GM12878 (cell line): Measurements from ENCODE around the gene CLDN19. TPM values are rescaled to one million over a fixed set of nuclear protein-coding genes. Genes with fewer than 3 reads are reported as not detected.

Experiments used
- ATAC-seq: fragments of 200-7000 bp; cut with Tn5 transposase; 3 replicates; pipeline ENCODE4 v1.9.1; 2020; ENCODE audit warnings: mild to moderate bottlenecking, moderate library complexity
- BruUV-seq: library from RNA; stranded (reverse); fragments of 400-500 nt; replicated peaks from 2 replicates; lab custom pipeline; 2021; lab: Mats Ljungman, UMichigan
- CTCF ChIA-PET: fragments of 300-600 bp; sonication (Branson Sonifier 250); formaldehyde crosslinking; extraction: SDS; loops from one replicate; lab custom pipeline; 2021; ENCODE audit warnings: inconsistent platforms; lab: Yijun Ruan, JAX
- POLR2A ChIA-PET: fragments of 350-600 bp; formaldehyde crosslinking; extraction: SDS; loops from one replicate; lab custom pipeline; 2021; ENCODE audit warnings: inconsistent platforms; lab: Charles Lee
- RAD21 ChIA-PET: fragments of 300-600 bp; sonication (Branson Sonifier 250); formaldehyde crosslinking; loops from one replicate; lab custom pipeline; 2023; ENCODE audit warnings: antibody characterized with exemption; ENCODE audit not compliant: unreplicated experiment; lab: Charles Lee
- SMC1A ChIA-PET: fragments of 300-600 bp; sonication (Branson Sonifier 250); formaldehyde crosslinking; loops from one replicate; lab custom pipeline; 2023; ENCODE audit not compliant: unreplicated experiment, uncharacterized antibody; lab: Charles Lee
- DNase-seq: peaks from one replicate; pipeline ENCODE4 v3.0.0-alpha.2; 2011; ENCODE audit warnings: low read depth, low spot score
- FAIRE-seq: peaks from 3 replicates; lab custom pipeline; 2011; peaks lifted over from hg19 to GRCh38; lab: Jason Lieb, UNC
- H2AFZ ChIP-seq: 2 replicates; pipeline ENCODE4 v1.6.0; 2011; ENCODE audit warnings: low read depth, low read length, control low read depth; ENCODE audit not compliant: control insufficient read depth
- H3K27ac ChIP-seq: 2 replicates; pipeline ENCODE4 v1.5.1; 2011; ENCODE audit warnings: control low read depth; ENCODE audit not compliant: control insufficient read depth, insufficient read depth
- H3K27me3 ChIP-seq, 2 experiments: replicated peaks in 1 of 2; 2 replicates each; pipeline versions ENCODE4 v1.6.0 to v1.6.1; 2011; ENCODE audit warnings: low read length in 1 of 2; ENCODE audit not compliant: control insufficient read depth in 2 of 2, insufficient read depth in 2 of 2
- H3K36me3 ChIP-seq, 2 experiments: 2 replicates each; pipeline ENCODE4 v1.5.1; 2011; ENCODE audit warnings: low read length in 1 of 2; ENCODE audit not compliant: control insufficient read depth in 2 of 2, insufficient read depth in 2 of 2
- H3K4me1 ChIP-seq: 2 replicates; pipeline ENCODE4 v1.6.1; 2011; ENCODE audit warnings: mild to moderate bottlenecking, low read length, moderate library complexity, mixed read lengths; ENCODE audit not compliant: control insufficient read depth, insufficient read depth
- H3K4me2 ChIP-seq: 2 replicates; pipeline ENCODE4 v1.6.0; 2011; ENCODE audit warnings: control low read depth; ENCODE audit not compliant: control insufficient read depth, insufficient read depth
- H3K4me3 ChIP-seq: fragments of 200-600 bp; sonication (generic); 2 replicates; pipeline ENCODE4 v1.5.1; 2016
- H3K79me2 ChIP-seq: 2 replicates; pipeline ENCODE4 v1.6.0; 2011; ENCODE audit warnings: low read length; ENCODE audit not compliant: control insufficient read depth, insufficient read depth
- H3K9ac ChIP-seq: 2 replicates; pipeline ENCODE4 v1.8.0; 2011; ENCODE audit warnings: low read length, control low read depth, mixed read lengths; ENCODE audit not compliant: control insufficient read depth, insufficient read depth
- H3K9me3 ChIP-seq: replicated peaks from 3 replicates; pipeline ENCODE4 v1.5.1; 2011; ENCODE audit warnings: mild to moderate bottlenecking, low read length; ENCODE audit not compliant: control insufficient read depth, insufficient read depth
- H4K20me1 ChIP-seq: 2 replicates; pipeline ENCODE4 v1.6.0; 2011; ENCODE audit not compliant: control insufficient read depth, insufficient read depth
- ATF7 ChIP-seq: fragments of 450-650 bp; IDR thresholded peaks from 2 replicates; pipeline ENCODE4 v1.6.1; 2016; ENCODE audit warnings: low read depth, mild to moderate bottlenecking
- BCL11A ChIP-seq: IDR thresholded peaks from 2 replicates; pipeline ENCODE4 v1.6.1; 2011; ENCODE audit warnings: low read depth, low read length
- BRCA1 ChIP-seq: IDR thresholded peaks from 2 replicates; pipeline ENCODE4 v1.6.1; 2011; ENCODE audit warnings: low read depth, low read length, improper control_type of control experiment
- FOXK2 ChIP-seq: fragments of 450-650 bp; IDR thresholded peaks from 2 replicates; pipeline ENCODE4 v1.6.1; 2017; ENCODE audit warnings: mild to moderate bottlenecking, moderate library complexity
- KAT2A ChIP-seq: conservative IDR thresholded peaks from 2 replicates; pipeline ENCODE4 v1.6.1; 2011; ENCODE audit warnings: low read depth, low read length; ENCODE audit not compliant: control insufficient read depth
- MYC ChIP-seq: IDR thresholded peaks from 2 replicates; pipeline ENCODE4 v1.6.1; 2011; ENCODE audit warnings: mild to moderate bottlenecking, low read length, moderate library complexity, inconsistent platforms; ENCODE audit not compliant: insufficient read depth, insufficient replicate concordance, insufficient read length, severe bottlenecking
- NBN ChIP-seq: fragments of 450-650 bp; IDR thresholded peaks from 2 replicates; pipeline ENCODE4 v1.6.1; 2016
- POLR2A ChIP-seq: IDR thresholded peaks from 2 replicates; pipeline ENCODE4 v1.6.1; 2011; ENCODE audit warnings: low read depth, mild to moderate bottlenecking, low read length
- SMAD5 ChIP-seq: IDR thresholded peaks from 2 replicates; pipeline ENCODE4 v1.6.1; 2016; ENCODE audit warnings: antibody characterized with exemption, low read depth
- SREBF2 ChIP-seq: IDR thresholded peaks from 2 replicates; pipeline ENCODE4 v1.6.1; 2012; ENCODE audit warnings: mild to moderate bottlenecking, low read length
- SRF ChIP-seq, 2 experiments: IDR thresholded peaks; 2 replicates each; pipeline ENCODE4 v1.6.1; 2011; ENCODE audit warnings: low read depth in 2 of 2, low read length in 2 of 2, mild to moderate bottlenecking in 1 of 2, moderate library complexity in 1 of 2
- ZBED1 ChIP-seq: IDR thresholded peaks from 2 replicates; pipeline ENCODE4 v1.6.1; 2016; ENCODE audit warnings: borderline replicate concordance
- WGBS: methylation state at CpG from one replicate; pipeline ENCODE4 v1.1.6; 2016; ENCODE audit warnings: low lambda C conversion rate; ENCODE audit not compliant: insufficient replicate concordance, insufficient coverage; ENCODE audit errors: missing lambda C conversion rate; 5-methylcytosine and 5-hydroxymethylcytosine counted together
- in situ Hi-C: fragments of 300-500 bp; cut with MboI; formaldehyde crosslinking; loops from 9 replicates; pipeline ENCODE4 v1.14.3; 2018; ENCODE audit warnings: mixed read lengths
- intact Hi-C: fragments of 100-400 bp; cut with micrococcal nuclease; formaldehyde crosslinking; loops from one replicate; pipeline ENCODE4 v1.14.2; 2022; ENCODE audit not compliant: unreplicated experiment
- polyA plus RNA-seq, 11 experiments: library from polyadenylated mRNA; depleted of rRNA in 4 of 11; unstranded in 6 of 11; stranded (reverse) in 5 of 11; fragments of >200 nt; fragmentation: Nextera tagmentation in 4 of 11; fragmentation: Illumina TruSeq in 1 of 11; extraction: Ambion mirVana in 4 of 11; extraction: Trizol in 1 of 11; gene quantifications; 1 replicate in 1 of 11; 2 replicates in 10 of 11; pipeline versions ENCODE4 v1.2.1 to v1.2.3, GENCODE V29; 2011 to 2016; ENCODE audit warnings: inconsistent platforms in 2 of 11, missing spikeins in 2 of 11, low read depth in 1 of 11
- total RNA-seq, 4 experiments: library from RNA; depleted of rRNA in 3 of 4; stranded (reverse); fragments of >200 nt in 3 of 4; fragmentation: Illumina TruSeq in 1 of 4; extraction: Trizol in 1 of 4; gene quantifications; 2 replicates each; pipeline versions ENCODE4 v1.2.1 to v1.2.3, GENCODE V29; 2013 to 2021
- TF ChIP-seq, protein P1 (sequence below): IDR thresholded peaks from 2 replicates; pipeline ENCODE4 v1.6.1; 2012; ENCODE audit warnings: low read depth, low read length, improper control_type of control experiment
- TF ChIP-seq, protein P2 (sequence below): fragments of 450-650 bp; IDR thresholded peaks from 2 replicates; pipeline ENCODE4 v1.6.1; 2017; ENCODE audit warnings: low read depth, mild to moderate bottlenecking, moderate library complexity
- TF ChIP-seq, protein P3 (sequence below): fragments of 450-650 bp; IDR thresholded peaks from 2 replicates; pipeline ENCODE4 v1.6.1; 2017; ENCODE audit warnings: mild to moderate bottlenecking, moderate library complexity
- TF ChIP-seq, protein P4 (sequence below): IDR thresholded peaks from 2 replicates; pipeline ENCODE4 v1.6.1; 2011; ENCODE audit warnings: borderline replicate concordance, low read depth, mild to moderate bottlenecking, moderate library complexity, mixed read lengths, low read length; ENCODE audit not compliant: insufficient read depth; ENCODE audit errors: extremely low read length
- TF ChIP-seq, protein P5 (sequence below): fragments of 150-350 bp; IDR thresholded peaks from 2 replicates; pipeline ENCODE4 v1.6.1; 2014; ENCODE audit warnings: mild to moderate bottlenecking, low read depth, low read length

The CLDN19 gene
- total and polyA plus RNA-seq, 10 of the 15 experiments (the other 5 are each of a cell fraction or from before 2014, with no cell fraction given): not detected

DNA sequence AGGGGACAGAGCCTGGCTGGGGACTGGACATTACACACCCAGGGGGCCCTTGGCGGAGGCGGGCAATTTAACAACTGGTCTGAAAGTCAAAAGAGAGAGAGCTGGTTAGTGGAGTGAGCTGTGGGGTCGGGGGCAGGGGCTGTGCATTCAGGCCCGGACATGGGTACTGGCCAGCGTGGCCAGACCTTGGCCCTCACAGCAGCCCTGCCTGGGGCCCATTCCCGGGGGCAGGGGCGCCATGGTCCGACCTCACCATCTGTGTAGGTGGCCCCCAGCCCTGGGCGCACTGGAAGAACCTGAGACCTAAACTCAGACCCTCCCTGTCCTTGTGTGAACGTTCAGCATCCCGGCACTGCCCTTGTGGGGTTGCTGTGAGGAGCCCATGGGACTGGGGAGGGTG lies 5.0 kb downstream of the CLDN19 start:
- Histone ChIP-seq H3K79me2 (no peaks in the 10 kb centered on the region), H3K36me3 (no peaks in the 10 kb centered on the region), H4K20me1 (no peaks in the 10 kb centered on the region), H3K9me3 (no peaks in the 10 kb centered on the region), H3K27me3 (no peaks in the 10 kb centered on the region), H3K4me2 (no peak overlapping the region), H3K4me3 (no peak overlapping the region), H3K4me1 (peaks cover 11% of the 10 kb centered on the region), H3K27ac (no peak overlapping the region), H3K9ac (no peak overlapping the region), H2AFZ (no peak overlapping the region)
- ChIA-PET RAD21 (no interaction called here), CTCF (no interaction called here), POLR2A (no interaction called here), SMC1A (interaction anchor here (0.8 kb wide), 1 partner anchor 12 kb away, joined by 3 read pairs; no protein-coding TSS in a partner anchor)
- DNase-seq (no peak), ATAC-seq (no peak), FAIRE-seq (no peak)
- WGBS: 36% methylated on average over 11 of the region's 11 CpGs
- BruUV-seq: no TSS peak
- intact Hi-C loops (no loop called here), in situ Hi-C loops (loop anchor here (10.0 kb wide), 1 partner anchor 140 kb away; no protein-coding TSS in a partner anchor)
- TF ChIP-seq FOXK2 (no peak), ZBED1 (no peak), SREBF2 (no peak), SMAD5 (no peak), BCL11A (no peak), BRCA1 (no peak), ATF7 (no peak), MYC (no peak), KAT2A (no peak), SRF (IDR thresholded peaks at IDR 0.05; ENCODE audit: low read depth in 2 of 2, low read length in 2 of 2) (no peak), POLR2A (no peak), NBN (no peak)
- TF ChIP-seq, protein P1, sequence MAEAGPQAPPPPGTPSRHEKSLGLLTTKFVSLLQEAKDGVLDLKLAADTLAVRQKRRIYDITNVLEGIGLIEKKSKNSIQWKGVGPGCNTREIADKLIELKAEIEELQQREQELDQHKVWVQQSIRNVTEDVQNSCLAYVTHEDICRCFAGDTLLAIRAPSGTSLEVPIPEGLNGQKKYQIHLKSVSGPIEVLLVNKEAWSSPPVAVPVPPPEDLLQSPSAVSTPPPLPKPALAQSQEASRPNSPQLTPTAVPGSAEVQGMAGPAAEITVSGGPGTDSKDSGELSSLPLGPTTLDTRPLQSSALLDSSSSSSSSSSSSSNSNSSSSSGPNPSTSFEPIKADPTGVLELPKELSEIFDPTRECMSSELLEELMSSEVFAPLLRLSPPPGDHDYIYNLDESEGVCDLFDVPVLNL: no peak
- TF ChIP-seq, protein P2, sequence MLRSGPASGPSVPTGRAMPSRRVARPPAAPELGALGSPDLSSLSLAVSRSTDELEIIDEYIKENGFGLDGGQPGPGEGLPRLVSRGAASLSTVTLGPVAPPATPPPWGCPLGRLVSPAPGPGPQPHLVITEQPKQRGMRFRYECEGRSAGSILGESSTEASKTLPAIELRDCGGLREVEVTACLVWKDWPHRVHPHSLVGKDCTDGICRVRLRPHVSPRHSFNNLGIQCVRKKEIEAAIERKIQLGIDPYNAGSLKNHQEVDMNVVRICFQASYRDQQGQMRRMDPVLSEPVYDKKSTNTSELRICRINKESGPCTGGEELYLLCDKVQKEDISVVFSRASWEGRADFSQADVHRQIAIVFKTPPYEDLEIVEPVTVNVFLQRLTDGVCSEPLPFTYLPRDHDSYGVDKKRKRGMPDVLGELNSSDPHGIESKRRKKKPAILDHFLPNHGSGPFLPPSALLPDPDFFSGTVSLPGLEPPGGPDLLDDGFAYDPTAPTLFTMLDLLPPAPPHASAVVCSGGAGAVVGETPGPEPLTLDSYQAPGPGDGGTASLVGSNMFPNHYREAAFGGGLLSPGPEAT: no peak
- TF ChIP-seq, protein P3, sequence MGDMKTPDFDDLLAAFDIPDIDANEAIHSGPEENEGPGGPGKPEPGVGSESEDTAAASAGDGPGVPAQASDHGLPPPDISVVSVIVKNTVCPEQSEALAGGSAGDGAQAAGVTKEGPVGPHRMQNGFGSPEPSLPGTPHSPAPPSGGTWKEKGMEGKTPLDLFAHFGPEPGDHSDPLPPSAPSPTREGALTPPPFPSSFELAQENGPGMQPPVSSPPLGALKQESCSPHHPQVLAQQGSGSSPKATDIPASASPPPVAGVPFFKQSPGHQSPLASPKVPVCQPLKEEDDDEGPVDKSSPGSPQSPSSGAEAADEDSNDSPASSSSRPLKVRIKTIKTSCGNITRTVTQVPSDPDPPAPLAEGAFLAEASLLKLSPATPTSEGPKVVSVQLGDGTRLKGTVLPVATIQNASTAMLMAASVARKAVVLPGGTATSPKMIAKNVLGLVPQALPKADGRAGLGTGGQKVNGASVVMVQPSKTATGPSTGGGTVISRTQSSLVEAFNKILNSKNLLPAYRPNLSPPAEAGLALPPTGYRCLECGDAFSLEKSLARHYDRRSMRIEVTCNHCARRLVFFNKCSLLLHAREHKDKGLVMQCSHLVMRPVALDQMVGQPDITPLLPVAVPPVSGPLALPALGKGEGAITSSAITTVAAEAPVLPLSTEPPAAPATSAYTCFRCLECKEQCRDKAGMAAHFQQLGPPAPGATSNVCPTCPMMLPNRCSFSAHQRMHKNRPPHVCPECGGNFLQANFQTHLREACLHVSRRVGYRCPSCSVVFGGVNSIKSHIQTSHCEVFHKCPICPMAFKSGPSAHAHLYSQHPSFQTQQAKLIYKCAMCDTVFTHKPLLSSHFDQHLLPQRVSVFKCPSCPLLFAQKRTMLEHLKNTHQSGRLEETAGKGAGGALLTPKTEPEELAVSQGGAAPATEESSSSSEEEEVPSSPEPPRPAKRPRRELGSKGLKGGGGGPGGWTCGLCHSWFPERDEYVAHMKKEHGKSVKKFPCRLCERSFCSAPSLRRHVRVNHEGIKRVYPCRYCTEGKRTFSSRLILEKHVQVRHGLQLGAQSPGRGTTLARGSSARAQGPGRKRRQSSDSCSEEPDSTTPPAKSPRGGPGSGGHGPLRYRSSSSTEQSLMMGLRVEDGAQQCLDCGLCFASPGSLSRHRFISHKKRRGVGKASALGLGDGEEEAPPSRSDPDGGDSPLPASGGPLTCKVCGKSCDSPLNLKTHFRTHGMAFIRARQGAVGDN: no peak
- TF ChIP-seq, protein P4, sequence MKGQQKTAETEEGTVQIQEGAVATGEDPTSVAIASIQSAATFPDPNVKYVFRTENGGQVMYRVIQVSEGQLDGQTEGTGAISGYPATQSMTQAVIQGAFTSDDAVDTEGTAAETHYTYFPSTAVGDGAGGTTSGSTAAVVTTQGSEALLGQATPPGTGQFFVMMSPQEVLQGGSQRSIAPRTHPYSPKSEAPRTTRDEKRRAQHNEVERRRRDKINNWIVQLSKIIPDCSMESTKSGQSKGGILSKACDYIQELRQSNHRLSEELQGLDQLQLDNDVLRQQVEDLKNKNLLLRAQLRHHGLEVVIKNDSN: no peak
- TF ChIP-seq, protein P5, sequence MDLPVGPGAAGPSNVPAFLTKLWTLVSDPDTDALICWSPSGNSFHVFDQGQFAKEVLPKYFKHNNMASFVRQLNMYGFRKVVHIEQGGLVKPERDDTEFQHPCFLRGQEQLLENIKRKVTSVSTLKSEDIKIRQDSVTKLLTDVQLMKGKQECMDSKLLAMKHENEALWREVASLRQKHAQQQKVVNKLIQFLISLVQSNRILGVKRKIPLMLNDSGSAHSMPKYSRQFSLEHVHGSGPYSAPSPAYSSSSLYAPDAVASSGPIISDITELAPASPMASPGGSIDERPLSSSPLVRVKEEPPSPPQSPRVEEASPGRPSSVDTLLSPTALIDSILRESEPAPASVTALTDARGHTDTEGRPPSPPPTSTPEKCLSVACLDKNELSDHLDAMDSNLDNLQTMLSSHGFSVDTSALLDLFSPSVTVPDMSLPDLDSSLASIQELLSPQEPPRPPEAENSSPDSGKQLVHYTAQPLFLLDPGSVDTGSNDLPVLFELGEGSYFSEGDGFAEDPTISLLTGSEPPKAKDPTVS: no peak
